ENCODE measurements around the gene NR2F1-AS1.
"Not testable (repeated sequence)": the region's sequence is repeated elsewhere in the genome, so short reads cannot be mapped to it uniquely, and the experiment has no call there.

Gene NR2F1-AS1

DNA sequence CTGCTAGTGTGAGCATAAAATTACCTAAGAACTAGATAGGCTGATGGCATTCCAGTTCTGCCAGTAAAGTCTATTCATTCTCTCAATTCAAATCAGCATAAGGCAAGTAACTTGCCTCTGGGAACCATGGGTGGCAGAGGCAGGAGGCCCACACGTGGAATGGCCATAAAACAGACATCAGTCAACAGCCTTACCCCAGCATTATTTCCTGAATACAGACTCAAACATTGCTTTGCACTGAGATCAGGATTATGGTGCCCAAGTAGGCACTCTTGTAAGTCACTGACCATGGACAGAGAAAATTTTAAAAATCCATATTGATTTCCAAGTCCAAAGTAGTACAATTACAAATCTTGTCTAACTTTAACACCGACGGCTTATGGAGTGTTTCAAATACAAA, 157.7 kb downstream of the NR2F1-AS1 start:
- no peak for DNase-seq

DNA sequence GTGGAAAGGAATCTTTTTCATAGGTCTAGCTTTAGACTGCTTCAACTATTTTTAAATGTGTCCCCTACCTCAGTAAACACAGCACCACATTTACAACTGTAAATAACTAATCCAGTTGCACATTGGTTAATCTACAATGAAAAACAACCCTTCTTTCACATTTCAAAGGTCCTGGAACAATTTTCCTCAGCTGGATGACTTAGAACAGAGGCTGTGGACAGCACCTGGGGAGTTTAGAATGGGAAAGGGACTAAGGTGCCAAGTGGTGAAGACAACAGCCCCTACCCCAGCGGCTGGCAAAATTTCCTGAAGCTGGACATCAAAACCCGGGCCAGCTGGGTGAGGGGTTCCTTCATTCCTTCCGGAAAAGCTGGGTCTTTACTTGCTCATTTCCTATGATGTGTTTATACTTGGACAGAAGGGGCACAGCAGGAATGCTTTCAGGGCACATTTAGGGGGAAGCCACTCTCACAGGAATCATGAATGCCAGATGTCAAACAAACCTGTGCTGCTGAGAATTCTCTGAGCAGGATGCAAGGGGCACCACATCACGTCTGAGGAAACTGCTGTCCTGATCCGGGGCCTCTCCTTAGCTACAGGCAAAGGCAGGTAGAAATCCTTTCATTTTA, 158.3 kb downstream of the NR2F1-AS1 start:
- DNase-seq = no peak

DNA sequence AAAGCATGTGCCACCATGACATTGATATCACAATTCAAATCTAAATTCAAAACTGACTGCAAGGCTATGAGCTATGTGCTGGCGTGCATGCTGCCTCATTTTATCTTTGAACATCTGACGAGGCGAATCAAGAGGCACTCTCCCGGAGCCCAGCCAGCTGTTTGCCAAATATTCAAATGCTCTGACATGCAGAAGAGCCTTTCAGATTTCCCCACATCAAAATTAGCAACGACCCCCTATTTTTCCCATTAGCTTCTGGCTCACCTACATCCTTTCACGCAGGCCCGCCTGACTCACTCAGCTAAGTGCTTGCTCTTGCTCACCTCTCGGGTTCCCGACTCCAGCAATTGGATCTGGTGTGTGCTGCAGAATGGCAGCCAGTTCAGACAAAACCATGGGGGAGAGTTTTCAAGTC, 159.0 kb downstream of the NR2F1-AS1 start:
- no peak for DNase-seq

DNA sequence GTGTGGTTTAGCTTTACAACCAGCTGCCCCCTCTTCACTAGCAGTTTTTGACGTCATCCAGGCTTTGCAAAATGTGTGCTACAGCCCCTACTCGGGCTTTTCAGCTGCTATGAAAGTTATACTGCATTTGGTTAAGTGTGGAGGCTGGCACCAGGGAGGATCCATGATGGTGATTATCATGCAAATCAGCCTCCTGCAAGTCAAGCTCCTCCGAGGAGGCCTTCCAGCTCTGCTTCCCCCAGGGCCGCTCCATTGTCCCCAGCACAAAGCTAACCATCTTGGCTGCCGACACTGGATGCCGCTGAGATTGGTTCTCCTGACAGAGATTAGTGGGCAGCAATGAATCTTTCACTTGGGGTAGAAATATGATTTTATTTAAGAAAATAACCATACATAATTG, 159.6 kb downstream of the NR2F1-AS1 start:
- DNase-seq = no peak

DNA sequence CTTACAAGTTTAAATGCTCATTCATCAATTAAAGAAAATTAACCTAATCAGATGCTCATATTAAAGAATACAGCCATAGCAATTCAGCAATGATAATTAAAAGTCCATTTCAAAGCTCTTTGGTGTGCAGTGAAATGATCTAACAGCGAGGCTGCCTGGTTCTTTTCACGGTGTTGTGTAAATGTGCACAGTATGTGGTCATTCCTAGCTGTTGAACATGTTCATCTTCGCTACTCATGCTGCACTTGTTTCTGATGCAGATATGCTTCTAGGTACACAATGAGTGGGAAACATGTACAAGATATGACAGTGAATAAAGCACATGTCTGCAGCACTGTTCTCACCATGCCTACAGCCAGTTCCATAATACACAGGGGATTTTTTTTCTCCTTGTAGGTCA, 163.5 kb downstream of the NR2F1-AS1 start:
- no peak for DNase-seq

DNA sequence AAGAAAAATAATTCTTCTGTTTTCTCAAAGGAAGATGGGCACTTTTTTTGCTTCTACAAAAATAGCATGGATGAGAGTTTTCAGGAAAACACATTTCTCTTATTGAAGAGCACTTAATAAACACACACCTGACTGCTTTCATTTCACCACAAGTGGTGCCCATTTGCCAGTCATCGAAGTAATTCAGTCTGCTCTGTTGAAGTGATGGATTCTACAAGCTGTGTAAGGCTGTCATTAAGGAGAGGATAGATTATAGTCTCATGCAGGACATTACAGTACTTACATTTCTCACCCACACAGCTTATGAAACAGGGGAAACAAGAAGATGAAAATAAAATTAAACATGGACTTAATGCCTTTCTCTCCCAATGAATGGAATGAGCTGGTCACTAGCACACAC, 165.2 kb downstream of the NR2F1-AS1 start:
- DNase-seq = no peak

DNA sequence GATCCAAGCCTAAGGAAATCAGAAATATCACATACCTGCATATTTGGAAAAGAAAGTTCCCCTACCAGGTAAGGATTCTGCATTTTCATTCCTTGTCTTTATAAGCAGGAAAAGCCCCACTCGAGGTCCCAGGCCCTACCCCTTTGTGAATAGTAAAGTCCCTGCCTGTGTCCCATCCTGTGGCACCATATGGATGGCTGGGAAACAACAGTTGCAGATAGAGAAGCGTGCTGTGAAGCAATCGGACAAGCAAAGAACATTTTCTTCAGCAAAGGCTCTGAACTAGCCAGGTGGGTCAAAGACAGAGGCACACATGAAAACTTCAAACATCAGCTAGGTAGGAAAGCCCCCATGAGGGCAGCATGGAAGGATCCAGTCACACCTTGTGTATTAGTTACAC, 169.3 kb downstream of the NR2F1-AS1 start:
- DNase-seq = no peak

DNA sequence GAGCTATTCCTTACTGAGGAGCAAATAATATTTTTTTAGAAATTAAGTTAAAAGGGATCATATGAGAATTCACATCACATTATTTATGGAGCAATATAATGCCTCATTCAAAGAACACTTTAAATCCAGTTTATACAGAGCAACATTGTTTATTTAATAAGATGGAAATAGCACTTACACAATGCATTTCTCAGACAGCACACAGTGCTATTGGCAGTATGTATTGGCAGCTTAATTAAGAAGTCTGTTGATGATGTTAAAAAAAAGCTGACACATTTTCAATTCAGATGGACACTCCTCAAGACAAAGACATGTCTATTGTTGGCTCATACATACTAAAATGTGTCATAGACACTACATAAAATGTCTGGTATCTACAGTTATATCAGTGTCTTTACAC, 171.3 kb downstream of the NR2F1-AS1 start:
- no peak for DNase-seq

DNA sequence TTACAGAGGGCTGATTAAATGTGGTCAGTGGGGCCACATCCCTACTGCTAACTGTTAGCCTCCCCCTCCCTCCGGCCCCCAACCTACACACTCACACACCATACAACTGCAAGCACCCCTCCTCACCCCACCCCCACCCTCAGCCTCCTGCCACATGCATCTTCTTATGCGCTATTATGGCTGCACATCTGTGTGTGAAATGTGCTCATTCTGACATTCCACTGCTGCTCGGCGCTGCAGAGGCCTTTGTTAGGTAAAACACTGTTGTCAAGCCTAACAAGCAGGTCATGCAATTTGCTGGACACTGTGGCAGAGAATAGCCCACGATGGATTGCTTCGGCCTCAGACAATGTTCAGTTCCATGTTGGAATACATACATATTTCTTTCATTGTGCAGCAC, 173.6 kb downstream of the NR2F1-AS1 start:
- DNase-seq = no peak

DNA sequence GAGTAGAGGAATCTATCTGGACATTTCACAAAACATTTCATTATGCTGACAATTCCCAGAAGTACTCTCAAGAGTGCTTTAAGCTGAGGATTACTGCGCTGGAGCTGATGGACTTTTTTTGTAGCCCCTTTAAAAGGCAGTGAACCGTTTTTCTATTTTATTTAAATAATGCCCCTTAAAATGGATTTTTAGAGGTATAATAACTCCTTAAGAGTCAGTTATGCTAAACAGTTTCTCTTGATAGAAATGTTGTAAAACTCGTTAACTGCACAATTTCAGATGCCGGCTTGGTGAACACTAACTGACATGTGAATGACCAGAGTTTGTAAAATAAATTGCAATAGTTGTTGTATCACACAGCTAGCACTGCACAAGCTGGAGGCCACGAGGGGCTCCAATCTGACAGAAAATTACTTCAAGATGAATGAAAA, 174.0 kb downstream of the NR2F1-AS1 start:
- DNase-seq = no peak

DNA sequence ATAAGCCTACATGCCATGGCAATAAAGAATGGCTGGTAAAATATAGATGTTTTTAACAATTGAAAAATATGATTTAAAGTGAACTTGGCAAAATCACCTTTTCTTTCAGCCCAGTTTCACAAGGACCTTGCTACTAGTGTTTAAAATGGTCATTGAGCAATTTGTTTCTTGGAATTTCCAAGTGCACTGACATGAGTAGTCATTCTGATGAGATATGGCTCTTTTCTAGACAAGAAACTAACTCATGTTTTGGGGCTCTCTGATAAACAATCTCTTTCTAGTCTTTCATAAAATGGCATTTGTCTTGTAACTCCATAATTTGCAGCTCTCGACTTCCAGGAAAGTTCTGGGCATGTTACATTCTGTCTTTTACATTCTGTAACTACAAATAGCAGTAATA, 176.8 kb downstream of the NR2F1-AS1 start:
- DNase-seq = no peak

DNA sequence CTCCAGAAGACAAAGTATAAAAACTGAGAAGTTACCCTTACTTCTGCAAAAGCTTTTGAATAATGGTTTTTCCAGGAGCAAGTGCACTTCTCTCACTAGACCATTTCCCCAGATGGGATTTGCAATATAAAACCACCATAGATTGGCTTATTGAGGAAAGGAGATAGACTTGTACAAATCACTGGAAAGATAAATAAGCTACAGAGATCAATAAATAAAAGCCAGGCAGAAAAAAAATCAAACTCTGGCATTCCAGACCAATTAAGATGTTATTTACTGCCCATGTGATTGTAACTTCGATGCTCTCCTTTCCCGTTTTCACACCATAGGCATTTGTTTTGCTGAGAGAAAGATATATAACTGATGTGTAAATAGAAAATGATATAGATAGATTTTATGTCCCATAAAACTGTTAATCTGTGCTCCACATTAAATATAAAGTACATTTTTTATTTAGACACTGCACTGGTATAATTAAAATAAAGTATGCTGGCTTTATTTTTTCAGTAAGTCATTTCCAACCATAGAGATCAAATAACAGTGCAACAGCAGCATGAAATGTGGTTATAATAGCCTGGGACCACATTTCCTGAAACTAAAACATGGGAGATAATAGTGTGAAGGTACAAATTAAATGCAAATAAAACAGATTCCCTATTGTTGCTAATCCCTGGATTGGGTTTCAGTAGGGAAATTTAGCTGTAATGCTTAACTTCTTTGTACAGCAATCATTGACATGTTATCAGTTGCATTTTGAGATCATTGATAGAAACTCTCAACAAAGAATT, 177.7 kb downstream of the NR2F1-AS1 start:
- no peak for DNase-seq

DNA sequence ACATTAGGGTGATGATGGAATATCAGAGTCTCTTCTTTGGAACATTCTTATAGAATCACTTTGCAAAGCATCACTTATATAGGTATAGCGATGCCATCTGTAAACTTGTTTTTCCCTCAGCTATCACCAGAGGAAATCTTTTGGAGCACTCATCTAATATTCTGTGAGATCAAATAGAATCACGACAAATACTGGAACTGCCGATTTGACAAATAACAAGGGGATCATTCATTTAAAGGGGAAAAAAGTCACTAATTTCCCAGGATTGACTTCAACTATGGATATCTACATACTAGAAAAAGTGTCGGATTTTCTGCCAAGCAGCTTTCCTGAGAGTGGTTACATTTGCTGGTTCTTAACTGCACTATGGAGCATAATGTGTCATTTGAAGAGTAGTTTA, 178.6 kb downstream of the NR2F1-AS1 start:
- no peak for DNase-seq

DNA sequence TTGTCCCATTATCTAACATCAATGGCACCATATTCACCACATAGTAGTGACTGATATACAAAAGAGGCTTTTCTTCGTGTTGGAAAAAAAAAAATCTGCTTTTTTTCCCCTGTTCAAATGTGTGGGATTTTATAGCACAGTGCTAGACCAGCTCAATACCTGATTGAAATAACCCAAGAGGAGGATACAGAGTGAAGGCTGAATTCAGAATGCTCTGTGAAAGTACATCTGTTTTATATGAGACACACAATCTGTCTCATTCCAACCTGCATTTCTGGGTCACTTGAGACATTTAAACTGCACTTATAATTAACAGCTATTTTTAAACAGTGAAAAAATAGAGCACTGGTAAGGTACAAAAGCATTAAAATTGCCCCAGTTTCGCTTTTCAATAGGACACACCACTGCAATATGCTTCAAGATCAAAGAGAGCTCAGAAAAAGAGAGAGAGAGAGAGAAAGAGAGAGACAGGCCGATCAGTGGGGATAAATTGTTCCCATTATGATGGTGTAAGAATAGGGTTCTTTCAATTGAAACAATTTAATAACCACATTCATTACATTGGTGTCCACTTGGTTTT, 179.3 kb downstream of the NR2F1-AS1 start:
- DNase-seq = no peak

DNA sequence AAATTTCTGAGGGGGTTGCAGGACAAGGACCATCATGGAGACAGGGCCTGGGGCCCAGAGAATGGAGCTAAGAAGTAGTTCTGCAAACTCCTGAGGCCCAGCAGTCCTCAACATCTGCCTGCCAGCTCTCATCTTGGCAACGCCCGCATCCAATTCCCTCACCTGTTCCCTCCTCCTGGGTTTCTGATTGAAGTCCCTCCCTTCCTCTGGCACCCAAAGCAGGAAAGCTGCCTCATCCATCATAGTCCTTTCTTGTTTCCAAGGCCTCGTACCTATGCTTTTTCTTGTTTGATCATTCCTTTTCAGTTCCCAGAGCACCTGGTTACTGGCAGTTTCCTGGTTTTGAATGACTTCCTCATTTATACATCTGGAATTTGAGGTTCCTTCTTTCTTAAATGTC, 181.3 kb downstream of the NR2F1-AS1 start:
- DNase-seq = no peak

DNA sequence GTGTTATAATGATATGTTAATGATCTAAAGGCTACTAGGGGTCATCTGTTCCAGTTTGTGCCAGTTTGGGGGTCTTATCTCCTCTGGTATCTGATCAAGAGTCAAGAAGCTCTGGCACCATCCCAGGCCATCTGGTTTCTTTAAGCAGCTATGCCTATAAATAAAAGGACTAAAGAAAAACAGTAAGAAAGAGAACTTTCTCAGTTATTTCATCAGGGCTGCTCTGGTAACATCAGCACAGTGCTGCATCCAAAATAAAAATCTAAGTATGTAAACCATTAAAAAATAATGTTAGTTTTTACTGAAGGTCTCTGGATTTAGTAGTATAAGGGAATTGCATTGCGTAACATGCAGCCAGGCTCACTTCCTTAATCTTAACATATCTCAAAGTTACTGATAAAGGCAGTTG, 185.0 kb downstream of the NR2F1-AS1 start:
- no peak for DNase-seq

DNA sequence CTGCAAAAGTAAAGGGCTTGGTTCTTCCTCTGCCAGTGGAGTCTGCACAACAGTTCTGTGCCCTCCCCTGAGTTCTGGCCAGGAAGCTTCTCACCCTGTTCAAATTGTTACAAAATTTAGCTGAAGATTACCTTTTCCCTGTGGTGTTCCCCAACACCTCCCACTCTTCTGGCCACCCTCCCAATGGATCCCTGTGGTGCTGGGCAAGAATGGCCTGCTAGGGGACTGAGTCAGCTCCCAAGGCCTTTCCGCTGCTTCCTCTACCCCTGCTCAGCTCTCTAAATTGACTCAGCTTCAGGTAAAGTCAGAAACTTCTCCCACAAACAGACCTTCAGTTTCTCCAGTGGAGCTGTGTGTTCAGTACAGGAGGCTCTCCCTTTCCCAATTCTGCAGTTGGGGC, 186.0 kb downstream of the NR2F1-AS1 start:
- no peak for DNase-seq

DNA sequence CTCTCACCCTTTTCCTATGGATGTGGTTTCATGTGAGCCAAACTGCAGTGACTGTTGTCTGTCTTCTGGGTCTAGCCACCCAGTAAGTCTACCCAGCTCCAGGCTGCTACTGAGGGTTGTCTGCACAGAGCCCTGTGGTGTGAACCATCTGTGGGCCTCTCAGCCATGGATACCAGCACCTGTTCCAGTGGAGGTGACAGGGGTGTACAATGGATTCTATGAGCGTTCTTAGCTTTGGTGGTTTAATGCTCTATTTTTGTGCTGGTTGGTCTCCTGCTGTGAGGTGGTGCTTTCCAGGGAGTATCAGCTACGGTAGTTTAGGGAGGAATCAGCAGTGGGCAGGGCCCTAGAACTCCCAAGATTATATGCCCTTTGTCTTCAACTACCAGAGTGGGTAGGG, 186.7 kb downstream of the NR2F1-AS1 start:
- no peak for DNase-seq

DNA sequence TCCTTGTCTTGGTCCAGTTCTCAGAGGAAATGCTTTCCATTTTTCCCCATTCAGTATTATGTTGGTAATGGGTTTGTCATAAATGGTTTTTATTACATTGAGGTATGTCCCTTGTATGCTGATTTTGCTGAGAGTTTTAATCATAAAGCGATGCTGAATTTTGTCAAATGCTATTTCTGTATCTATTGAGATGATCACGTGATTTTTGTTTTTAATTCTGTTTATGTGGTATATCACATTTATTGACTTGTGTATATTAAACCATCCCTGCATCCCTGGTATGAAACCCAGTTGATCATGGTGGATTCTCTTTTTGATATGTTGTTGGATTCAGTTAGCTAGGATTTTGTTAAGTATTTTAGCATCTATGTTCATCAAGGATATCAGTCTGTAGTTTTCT, 189.8 kb downstream of the NR2F1-AS1 start:
- not testable (repeated sequence) for DNase-seq

DNA sequence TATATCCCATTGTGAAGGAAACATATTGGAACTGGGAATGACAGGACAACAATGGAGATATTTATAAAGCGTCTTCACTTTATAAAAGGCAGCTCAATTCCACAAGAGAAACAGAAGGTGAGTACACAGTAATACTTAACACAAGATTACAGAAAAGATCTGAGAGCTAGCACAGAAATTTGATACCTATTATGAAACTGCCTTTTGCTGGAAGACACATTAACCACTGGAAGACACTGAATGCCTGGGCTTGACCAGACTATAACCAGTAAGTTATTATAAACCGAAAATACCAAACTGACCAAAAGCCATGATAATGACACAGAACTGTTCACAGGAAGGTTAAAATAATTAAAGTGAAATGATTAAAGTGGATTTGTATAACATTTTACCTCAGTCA, 195.4 kb downstream of the NR2F1-AS1 start:
- DNase-seq = no peak

DNA sequence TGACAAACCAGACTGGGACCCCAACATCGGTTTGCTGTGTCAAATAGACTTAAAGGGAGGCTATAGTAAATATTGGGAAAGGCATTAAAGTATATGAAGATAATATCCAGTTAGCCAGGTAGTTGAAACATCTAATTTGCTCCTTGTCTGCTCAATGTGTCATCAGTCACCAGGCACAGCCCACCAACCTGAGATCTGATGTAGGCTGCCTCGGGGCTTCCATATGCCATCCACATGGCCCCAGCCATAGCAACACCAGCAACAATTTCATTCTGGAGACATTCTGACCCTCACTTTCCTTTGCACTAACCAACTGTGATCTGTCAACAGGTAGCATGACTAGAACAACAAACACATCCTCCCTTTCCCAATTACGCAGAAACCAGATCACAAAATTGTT, 196.0 kb downstream of the NR2F1-AS1 start:
- DNase-seq = no peak

DNA sequence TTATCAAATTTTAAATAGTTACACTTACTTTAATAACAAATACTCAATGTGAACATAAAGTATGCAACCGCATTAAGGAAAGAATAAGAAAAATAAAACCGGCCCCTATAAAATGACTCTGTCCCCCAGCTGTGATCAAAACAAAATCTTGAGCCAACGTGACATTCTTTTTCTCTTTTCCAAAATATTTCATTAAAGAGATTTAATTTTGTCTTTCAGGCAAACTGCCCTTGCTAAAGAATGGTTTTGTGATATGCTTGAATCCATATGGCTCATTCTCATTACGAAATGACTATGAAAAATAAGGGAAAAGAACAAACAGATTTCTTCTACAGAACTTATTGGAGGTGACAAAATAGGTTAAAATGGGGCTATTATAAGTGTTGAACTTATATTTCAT, 197.0 kb downstream of the NR2F1-AS1 start:
- DNase-seq = no peak

DNA sequence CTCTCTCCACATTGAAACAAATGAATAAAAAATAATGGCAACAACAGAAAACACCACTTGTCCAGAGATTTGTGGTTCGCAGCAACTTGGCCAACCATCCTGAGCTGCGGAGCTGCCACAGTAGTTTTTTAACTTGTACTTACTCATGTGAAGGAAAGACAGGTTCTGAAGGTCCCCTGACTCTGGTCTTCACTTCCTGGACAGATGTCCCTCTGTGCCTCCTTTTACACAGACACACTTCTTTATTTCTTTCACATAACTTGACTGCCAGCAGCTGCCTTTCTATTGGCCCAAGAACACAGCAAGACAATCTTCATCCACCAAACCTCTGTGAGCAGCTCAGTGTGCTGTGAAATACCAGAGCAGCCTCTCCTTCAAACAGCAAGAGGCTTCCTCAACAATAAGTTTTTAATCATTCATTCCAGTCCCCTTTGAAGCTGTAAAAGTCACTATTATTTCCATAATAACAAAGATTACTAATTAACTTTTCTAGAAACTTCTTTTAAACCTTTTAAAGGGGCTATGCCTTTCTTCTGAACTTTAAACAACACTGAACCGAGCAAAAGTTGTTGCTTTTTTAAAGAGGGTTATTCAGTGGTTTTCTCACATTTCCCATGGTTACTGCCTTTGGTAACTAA, 198.7 kb downstream of the NR2F1-AS1 start:
- DNase-seq = no peak

DNA sequence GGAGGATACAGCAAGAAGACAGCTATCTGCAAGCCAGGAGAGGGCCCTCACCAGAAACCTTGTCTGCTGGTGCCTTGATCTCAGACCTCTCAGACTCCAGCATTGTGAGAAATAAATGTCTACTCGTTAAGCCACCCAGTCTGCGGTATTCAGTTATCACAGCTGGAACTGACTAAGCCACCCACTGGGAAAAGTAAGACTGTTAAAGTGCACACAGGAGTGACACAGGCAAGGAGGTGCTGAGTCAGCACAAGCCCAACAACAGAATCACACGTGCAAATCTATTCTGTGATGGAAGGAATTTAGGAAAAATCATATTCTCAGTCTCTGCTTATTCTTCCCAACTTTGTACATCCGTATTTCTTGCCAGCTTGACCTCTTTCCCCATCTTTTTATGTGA, 200.0 kb downstream of the NR2F1-AS1 start:
- no peak for DNase-seq

Measured in stimulated activated CD4-positive, alpha-beta T cell treated with anti-CD3 and anti-CD28 coated beads, Interleukin-2, amount 100 ng/mL, for 48 hours (primary cell).